Measurements from ENCODE around the gene NINJ2.

The NINJ2 gene

DNA sequence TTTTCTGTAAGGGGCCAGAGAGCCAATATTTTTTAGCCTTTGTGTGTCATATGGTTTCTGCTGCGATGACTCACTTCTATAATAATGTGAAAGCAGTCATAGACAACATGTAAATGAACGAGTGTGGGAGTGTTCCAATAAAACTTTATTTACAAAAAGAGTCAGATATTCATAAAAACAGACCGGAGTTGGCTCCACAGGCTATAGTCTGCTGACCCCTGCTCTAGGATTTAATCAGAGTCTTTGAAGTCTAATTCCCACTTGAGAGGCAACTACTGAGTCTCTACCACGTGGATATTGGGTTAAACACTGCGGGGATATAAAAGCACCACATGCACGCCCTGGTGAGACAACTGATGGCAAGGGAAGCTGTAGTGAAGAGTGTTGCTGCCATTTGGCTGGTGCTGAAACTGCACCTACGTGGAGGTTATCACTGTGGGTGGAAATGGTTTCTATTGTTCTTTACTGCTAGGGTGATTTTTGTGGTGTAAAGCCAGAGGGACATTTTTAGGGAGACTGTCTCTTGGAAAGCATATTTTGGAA, 3.6 kb upstream of the NINJ2 start:
- no peak for TF ChIP-seq CTCF (IDR thresholded peaks at IDR 0.05; ENCODE audit: low read depth, low read length)
- no peak for DNase-seq (ENCODE audit: extremely low read depth, low read depth)

GRCh38 chr12:666066-666465, 2.8 kb upstream of the NINJ2 start:
- no peak for DNase-seq (ENCODE audit: extremely low read depth, low read depth)

GRCh38 chr12:664779-665092, 1.5 kb upstream of the NINJ2 start:
- DNase-seq (ENCODE audit: extremely low read depth, low read depth), result no peak

More at GRCh38 chr12:666066-666465, 2.8 kb upstream of the NINJ2 start:
- no peak for TF ChIP-seq CTCF (IDR thresholded peaks at IDR 0.05; ENCODE audit: low read depth, low read length)

DNA sequence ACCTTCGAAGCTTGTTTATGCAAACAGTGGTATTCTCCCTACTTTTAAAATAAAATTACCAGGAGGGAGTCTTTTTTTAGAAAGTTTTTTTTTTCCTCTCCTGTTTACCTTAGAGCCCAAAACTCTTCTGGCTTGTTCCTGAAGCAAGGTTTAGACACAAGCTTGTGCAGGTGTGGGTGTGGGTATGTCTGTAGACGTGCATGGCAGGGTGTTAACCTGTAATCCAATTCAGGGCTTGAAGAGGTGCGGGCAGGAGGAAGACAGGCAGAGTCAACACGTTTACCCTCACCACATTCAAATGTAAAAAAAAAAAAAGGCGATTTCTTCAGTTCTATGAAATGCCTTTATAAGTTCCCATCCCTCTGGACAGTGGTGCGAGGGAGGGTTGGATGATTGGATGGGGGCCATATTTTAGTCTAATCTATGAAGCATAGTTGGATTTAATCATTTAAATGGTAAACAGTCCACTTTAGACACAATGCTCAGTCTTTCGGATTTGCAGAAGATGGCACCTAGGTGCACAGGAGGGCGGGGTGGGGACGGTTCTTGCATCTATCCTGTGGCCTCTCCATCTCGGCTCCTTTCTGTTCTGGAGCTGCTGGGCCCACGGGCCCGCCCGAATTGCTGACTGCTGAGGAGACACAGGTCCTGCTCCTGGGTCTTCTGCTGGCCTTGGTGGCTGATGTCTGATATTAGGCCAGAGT, 982 bp upstream of the NINJ2 start:
- no peak for DNase-seq (ENCODE audit: extremely low read depth, low read depth)
- TF ChIP-seq CTCF (IDR thresholded peaks at IDR 0.05; ENCODE audit: low read depth, low read length), result no peak

More at GRCh38 chr12:664779-665092, 1.5 kb upstream of the NINJ2 start:
- no peak for TF ChIP-seq CTCF (IDR thresholded peaks at IDR 0.05; ENCODE audit: low read depth, low read length)

- no peak for TF ChIP-seq CTCF (IDR thresholded peaks at IDR 0.05; ENCODE audit: low read depth, low read length)
- DNase-seq (ENCODE audit: extremely low read depth, low read depth), result no peak
These were observed 516 bp downstream of the NINJ2 start for GRCh38 chr12:662566-663292.

DNA sequence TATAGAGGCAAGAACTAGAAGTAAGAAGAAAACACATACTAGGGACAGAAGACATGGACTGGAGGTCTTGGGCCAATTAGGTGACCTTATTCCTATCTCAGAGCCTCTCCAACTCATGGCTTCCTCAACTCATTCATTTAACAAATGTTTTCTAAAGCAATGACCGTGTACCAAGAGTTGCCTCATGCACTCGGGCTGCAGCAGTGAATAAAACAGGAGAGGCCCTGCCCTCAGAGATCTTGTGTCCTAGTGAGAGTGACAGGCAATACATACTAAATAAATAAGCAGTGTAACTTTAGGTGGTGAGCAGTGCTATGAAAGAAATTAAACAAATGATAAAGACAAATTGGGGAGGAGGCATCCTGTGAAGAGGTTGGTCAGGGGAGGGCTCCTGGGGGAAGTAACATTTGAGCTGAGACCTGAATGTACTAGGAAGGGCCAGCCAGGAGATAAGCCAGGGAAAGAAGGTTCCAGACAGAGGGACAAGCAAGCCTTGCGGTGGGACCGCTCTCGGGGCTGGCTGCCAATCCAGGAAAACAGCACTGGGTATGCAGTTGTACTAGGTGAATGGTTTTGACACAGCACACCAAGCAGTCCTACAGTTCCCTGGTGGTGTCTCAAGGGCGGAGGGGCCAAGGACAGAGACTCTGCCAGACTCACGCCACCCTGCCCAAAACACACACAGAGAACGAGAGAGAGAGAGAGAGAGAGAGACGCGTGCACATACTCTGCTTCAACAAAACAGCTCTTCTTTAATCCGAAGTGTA, 1.3 kb downstream of the NINJ2 start:
- DNase-seq (ENCODE audit: extremely low read depth, low read depth), result no peak
- no peak for TF ChIP-seq CTCF (IDR thresholded peaks at IDR 0.05; ENCODE audit: low read depth, low read length)

Data from AG09319 (cell line).